H9 (cell line): ENCODE results near the gene ADAMTS17. TPM values are rescaled to one million over a fixed set of nuclear protein-coding genes. Genes with fewer than 3 reads are reported as not detected.

Experiments
- DNase-seq: peaks from one replicate; pipeline ENCODE4 v3.0.0-alpha.2; 2017
- H2AFZ ChIP-seq: one replicate; pipeline ENCODE4 v1.6.1; 2013; ENCODE audit warnings: mild to moderate bottlenecking, low read length, control low read depth, moderate library complexity
- H2AK5ac ChIP-seq: 2 replicates; pipeline ENCODE4 v1.6.1; 2013; ENCODE audit warnings: low read length, control low read depth, mixed read lengths; ENCODE audit not compliant: insufficient read length
- H2BK120ac ChIP-seq: one replicate; pipeline ENCODE4 v1.6.1; 2013; ENCODE audit warnings: low read depth, mild to moderate bottlenecking, low read length, control low read depth, inconsistent platforms; ENCODE audit not compliant: poor library complexity, severe bottlenecking
- H2BK12ac ChIP-seq: 2 replicates; pipeline ENCODE4 v1.6.1; 2013; ENCODE audit warnings: low read length, control low read depth, mixed read lengths, low read depth; ENCODE audit not compliant: insufficient read length
- H2BK15ac ChIP-seq: 2 replicates; pipeline ENCODE4 v1.6.1; 2013; ENCODE audit warnings: low read depth, low read length, control low read depth
- H2BK20ac ChIP-seq: one replicate; pipeline ENCODE4 v1.6.1; 2013; ENCODE audit warnings: low read depth, mild to moderate bottlenecking, low read length, control low read depth, inconsistent platforms; ENCODE audit not compliant: poor library complexity, severe bottlenecking
- H2BK5ac ChIP-seq: 2 replicates; pipeline ENCODE4 v1.6.1; 2013; ENCODE audit warnings: low read length, control low read depth, mixed read lengths; ENCODE audit not compliant: insufficient read length
- H3K14ac ChIP-seq: 2 replicates; pipeline ENCODE4 v1.6.1; 2013; ENCODE audit warnings: low read length, control low read depth; ENCODE audit not compliant: insufficient read depth
- H3K18ac ChIP-seq: 2 replicates; pipeline ENCODE4 v1.6.1; 2013; ENCODE audit warnings: low read depth, mild to moderate bottlenecking, mixed read lengths, low read length, control low read depth; ENCODE audit not compliant: insufficient read length
- H3K23ac ChIP-seq: 2 replicates; pipeline ENCODE4 v1.6.1; 2013; ENCODE audit warnings: low read length, control low read depth, mixed read lengths, low read depth; ENCODE audit not compliant: insufficient read length
- H3K23me2 ChIP-seq: 2 replicates; pipeline ENCODE4 v1.6.1; 2013; ENCODE audit warnings: low read depth, mild to moderate bottlenecking, mixed read lengths, low read length, control low read depth; ENCODE audit not compliant: insufficient read length, poor library complexity, severe bottlenecking
- H3K27ac ChIP-seq: 2 replicates; pipeline ENCODE4 v1.5.1; 2013; ENCODE audit warnings: low read length, control low read depth, mixed read lengths, low read depth; ENCODE audit not compliant: insufficient read length
- H3K27me3 ChIP-seq: 2 replicates; pipeline ENCODE4 v1.6.1; 2013; ENCODE audit warnings: low read length, control low read depth, inconsistent platforms; ENCODE audit not compliant: insufficient read depth
- H3K4ac ChIP-seq: 2 replicates; pipeline ENCODE4 v1.6.1; 2013; ENCODE audit warnings: low read depth, mild to moderate bottlenecking, control low read depth, inconsistent platforms, low read length, moderate library complexity
- H3K4me1 ChIP-seq: 2 replicates; pipeline ENCODE4 v1.6.1; 2013; ENCODE audit warnings: low read length, control low read depth, inconsistent platforms; ENCODE audit not compliant: insufficient read depth
- H3K4me2 ChIP-seq: 2 replicates; pipeline ENCODE4 v1.6.1; 2013; ENCODE audit warnings: low read length, control low read depth, mixed read lengths; ENCODE audit not compliant: insufficient read length, insufficient read depth
- H3K56ac ChIP-seq: 2 replicates; pipeline ENCODE4 v1.6.1; 2013; ENCODE audit warnings: low read depth, mild to moderate bottlenecking, mixed read lengths, low read length, control low read depth; ENCODE audit not compliant: insufficient read length
- H3K79me1 ChIP-seq: 2 replicates; pipeline ENCODE4 v1.6.1; 2013; ENCODE audit warnings: low read depth, mild to moderate bottlenecking, moderate library complexity, low read length, control low read depth, inconsistent platforms; ENCODE audit not compliant: insufficient read depth, poor library complexity, severe bottlenecking
- H3K79me2 ChIP-seq: 2 replicates; pipeline ENCODE4 v1.6.1; 2013; ENCODE audit warnings: low read length, control low read depth, inconsistent platforms; ENCODE audit not compliant: insufficient read depth
- H3K9ac ChIP-seq: 2 replicates; pipeline ENCODE4 v1.6.1; 2013; ENCODE audit warnings: low read length, control low read depth, mixed read lengths; ENCODE audit not compliant: insufficient read length; ENCODE audit errors: extremely low read depth
- H3K9me3 ChIP-seq: one replicate; pipeline ENCODE4 v1.6.1; 2013; ENCODE audit warnings: low read depth, low read length, inconsistent platforms; ENCODE audit not compliant: control insufficient read depth
- H3T11ph ChIP-seq: one replicate; pipeline ENCODE4 v1.6.1; 2013; ENCODE audit warnings: mild to moderate bottlenecking, low read length, control low read depth, inconsistent platforms
- H4K20me1 ChIP-seq: one replicate; pipeline ENCODE4 v1.6.1; 2013; ENCODE audit not compliant: control insufficient read depth, insufficient read length, insufficient read depth
- H4K5ac ChIP-seq: 2 replicates; pipeline ENCODE4 v1.6.1; 2013; ENCODE audit warnings: low read depth, mild to moderate bottlenecking, mixed read lengths, low read length, control low read depth; ENCODE audit not compliant: insufficient read length
- H4K8ac ChIP-seq: replicated peaks from 2 replicates; pipeline ENCODE4 v1.6.1; 2013; ENCODE audit warnings: low read length, control low read depth, mixed read lengths, low read depth; ENCODE audit not compliant: insufficient read length
- H4K91ac ChIP-seq: 2 replicates; pipeline ENCODE4 v1.6.1; 2013; ENCODE audit warnings: low read depth, mild to moderate bottlenecking, moderate library complexity, mixed read lengths, low read length, control low read depth; ENCODE audit not compliant: insufficient read length
- H3K27ac Mint-ChIP-seq, 3 experiments: 2 replicates in 2 of 3; 3 replicates in 1 of 3; pipeline ENCODE4 v1.8.0; 2020 to 2021; ENCODE audit warnings: mixed read lengths in 3 of 3, mild to moderate bottlenecking in 1 of 3, moderate library complexity in 1 of 3
- H3K27me3 Mint-ChIP-seq: 2 replicates; pipeline ENCODE4 v1.8.0; 2021; ENCODE audit warnings: low read depth, mild to moderate bottlenecking, moderate library complexity, mixed read lengths
- H3K36me3 Mint-ChIP-seq, 3 experiments: 2 replicates in 2 of 3; 3 replicates in 1 of 3; pipeline ENCODE4 v1.8.0; 2020 to 2021; ENCODE audit warnings: low read depth in 3 of 3, mixed read lengths in 3 of 3; ENCODE audit not compliant: insufficient read depth in 1 of 3
- H3K4me1 Mint-ChIP-seq, 2 experiments: 2 replicates each; pipeline ENCODE4 v1.8.0; 2020; ENCODE audit warnings: mixed read lengths in 2 of 2
- H3K4me3 Mint-ChIP-seq, 2 experiments: 2 replicates in 1 of 2; 3 replicates in 1 of 2; pipeline ENCODE4 v1.8.0; 2020 to 2021; ENCODE audit warnings: mild to moderate bottlenecking in 2 of 2, mixed read lengths in 2 of 2, moderate library complexity in 1 of 2
- H3K9me3 Mint-ChIP-seq, 2 experiments: 2 replicates in 1 of 2; 3 replicates in 1 of 2; pipeline ENCODE4 v1.8.0; 2020; ENCODE audit warnings: mild to moderate bottlenecking in 2 of 2, mixed read lengths in 2 of 2, moderate library complexity in 1 of 2
- WGBS: extraction: QIAGEN DNeasy Blood & Tissue Kit; methylation state at CpG from one replicate; pipeline ENCODE4 v1.1.7; 2013; ENCODE audit warnings: missing lambda C conversion rate, low lambda C conversion rate, mixed read lengths; ENCODE audit not compliant: insufficient read length; ENCODE audit errors: extremely low coverage; 5-methylcytosine and 5-hydroxymethylcytosine counted together
- total RNA-seq: library from RNA; stranded (reverse); gene quantifications from 2 replicates; pipeline ENCODE4 v1.2.1, GENCODE V29; 2021
- TF ChIP-seq, protein P1 (sequence below): fragments of 200-600 bp; sonication (generic); conservative IDR thresholded peaks from 3 replicates; pipeline ENCODE4 v1.8.0; 2021; ENCODE audit warnings: antibody characterized with exemption, mild to moderate bottlenecking

Gene ADAMTS17
- total RNA-seq, 1 experiment from 2014 or later, result 2.9 TPM

DNA sequence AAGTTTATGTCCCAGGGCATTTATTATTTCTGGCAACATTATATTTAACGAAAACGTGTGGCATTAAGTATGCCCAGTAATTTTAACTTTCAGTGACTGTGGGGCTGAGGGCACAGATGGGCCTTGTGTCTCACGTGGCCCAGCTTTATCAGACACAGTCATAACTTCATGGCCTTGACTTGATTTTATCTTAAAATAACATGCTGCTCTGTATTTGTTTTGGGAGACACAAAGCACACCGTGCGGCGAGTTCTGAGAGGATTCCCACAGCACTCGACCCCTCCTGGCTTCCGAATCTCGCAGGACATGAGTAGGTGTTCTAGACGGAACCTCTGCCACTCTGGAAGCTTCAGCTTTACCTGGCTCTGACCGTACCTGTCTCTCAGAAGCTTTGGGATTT, 180.8 kb downstream of the ADAMTS17 start:
- H3K14ac ChIP-seq, result no peak overlapping the region
- 0 out of 2 replicates have a peak, but pooled peaks cover 1% of the 10 kb centered on the region for H3K27me3 Mint-ChIP-seq
- no peaks in the 10 kb centered on the region for H3K9me3 Mint-ChIP-seq

More for the DNA sequence above, 180.8 kb downstream of the ADAMTS17 start:
- no peak overlapping the region for H2BK5ac ChIP-seq
- no peak overlapping the region for H4K91ac ChIP-seq
- no peak overlapping the region for H3K18ac ChIP-seq
- Mint-ChIP-seq H3K4me1 (peaks cover 4 to 9% of the 10 kb centered on the region in 2 experiments; a peak in 1 of 4 replicates), H3K4me3 (no peak overlapping the region), H3K27ac (no peak overlapping the region), H3K36me3 (no peaks in the 10 kb centered on the region)
- no peak overlapping the region for H4K5ac ChIP-seq
- H3K23me2 ChIP-seq, result no peaks in the 10 kb centered on the region
- no peaks in the 10 kb centered on the region for H4K20me1 ChIP-seq
- H3K4me2 ChIP-seq, result no peak overlapping the region
- H2BK20ac ChIP-seq, result no peak overlapping the region
- H3K79me2 ChIP-seq, result no peaks in the 10 kb centered on the region
- no peak overlapping the region for H2AK5ac ChIP-seq
- H3K4ac ChIP-seq, result no peak overlapping the region
- H2BK12ac ChIP-seq, result no peak overlapping the region
- H3K23ac ChIP-seq, result no peak overlapping the region
- H3K9me3 ChIP-seq, result no peaks in the 10 kb centered on the region
- H2BK120ac ChIP-seq, result no peak overlapping the region
- no peak overlapping the region for H3K9ac ChIP-seq
- TF ChIP-seq, protein P1, sequence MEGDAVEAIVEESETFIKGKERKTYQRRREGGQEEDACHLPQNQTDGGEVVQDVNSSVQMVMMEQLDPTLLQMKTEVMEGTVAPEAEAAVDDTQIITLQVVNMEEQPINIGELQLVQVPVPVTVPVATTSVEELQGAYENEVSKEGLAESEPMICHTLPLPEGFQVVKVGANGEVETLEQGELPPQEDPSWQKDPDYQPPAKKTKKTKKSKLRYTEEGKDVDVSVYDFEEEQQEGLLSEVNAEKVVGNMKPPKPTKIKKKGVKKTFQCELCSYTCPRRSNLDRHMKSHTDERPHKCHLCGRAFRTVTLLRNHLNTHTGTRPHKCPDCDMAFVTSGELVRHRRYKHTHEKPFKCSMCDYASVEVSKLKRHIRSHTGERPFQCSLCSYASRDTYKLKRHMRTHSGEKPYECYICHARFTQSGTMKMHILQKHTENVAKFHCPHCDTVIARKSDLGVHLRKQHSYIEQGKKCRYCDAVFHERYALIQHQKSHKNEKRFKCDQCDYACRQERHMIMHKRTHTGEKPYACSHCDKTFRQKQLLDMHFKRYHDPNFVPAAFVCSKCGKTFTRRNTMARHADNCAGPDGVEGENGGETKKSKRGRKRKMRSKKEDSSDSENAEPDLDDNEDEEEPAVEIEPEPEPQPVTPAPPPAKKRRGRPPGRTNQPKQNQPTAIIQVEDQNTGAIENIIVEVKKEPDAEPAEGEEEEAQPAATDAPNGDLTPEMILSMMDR, result no peak
- H3T11ph ChIP-seq, result no peak overlapping the region
- DNase-seq, result no peak
- no peak overlapping the region for H2AFZ ChIP-seq
- H3K27ac ChIP-seq, result no peak overlapping the region
- no peaks in the 10 kb centered on the region for H3K4me1 ChIP-seq
- no peaks in the 10 kb centered on the region for H3K27me3 ChIP-seq
- H3K56ac ChIP-seq, result no peak overlapping the region
- H3K79me1 ChIP-seq, result no peaks in the 10 kb centered on the region
- H2BK15ac ChIP-seq, result no peak overlapping the region
- H4K8ac ChIP-seq, result no peak overlapping the region
- WGBS, result no CpG with 5 or more reads among the region's 11 CpGs
